OCI-LY1 (cell line): Measurements from ENCODE around the gene GSTM1.

Experiments used
- H2AFZ ChIP-seq: fragments of 200-600 bp; sonication (generic), shearing (Covaris generic); 2 replicates; pipeline ENCODE4 v1.6.0; 2014; ENCODE audit warnings: antibody characterized with exemption, mild to moderate bottlenecking, low read length
- H3F3A ChIP-seq: fragments of 200-600 bp; sonication (generic), shearing (Covaris generic); 2 replicates; pipeline ENCODE4 v1.6.0; 2014; ENCODE audit warnings: mild to moderate bottlenecking, antibody characterized with exemption, low read length, moderate library complexity; ENCODE audit not compliant: insufficient read depth
- H3K27ac ChIP-seq: fragments of 200-600 bp; sonication (generic); 2 replicates; pipeline ENCODE4 v1.5.1; 2014; ENCODE audit warnings: low read length, mixed run types, mild to moderate bottlenecking, low read depth; ENCODE audit not compliant: poor library complexity, severe bottlenecking
- H3K27me3 ChIP-seq: fragments of 200-600 bp; sonication (generic); 2 replicates; pipeline ENCODE4 v1.6.0; 2014; ENCODE audit warnings: antibody characterized with exemption, mild to moderate bottlenecking, low read length, moderate library complexity; ENCODE audit not compliant: insufficient read depth
- H3K36me3 ChIP-seq: fragments of 200-600 bp; sonication (generic); 2 replicates; pipeline ENCODE4 v1.6.1; 2014; ENCODE audit warnings: mild to moderate bottlenecking, antibody characterized with exemption, low read length, moderate library complexity, mixed read lengths; ENCODE audit not compliant: insufficient read depth
- H3K4me1 ChIP-seq: fragments of 200-600 bp; sonication (generic); 2 replicates; pipeline ENCODE4 v1.5.1; 2014; ENCODE audit warnings: mild to moderate bottlenecking, low read length, moderate library complexity; ENCODE audit not compliant: insufficient read depth, severe bottlenecking
- H3K4me2 ChIP-seq: fragments of 200-600 bp; sonication (generic), shearing (Covaris generic); 2 replicates; pipeline ENCODE4 v1.6.1; 2014; ENCODE audit warnings: low read length
- H3K4me3 ChIP-seq: fragments of 200-600 bp; sonication (generic); 2 replicates; pipeline ENCODE4 v1.5.1; 2014; ENCODE audit warnings: low read length, low read depth, mild to moderate bottlenecking, mixed read lengths; ENCODE audit not compliant: poor library complexity, severe bottlenecking
- H3K79me2 ChIP-seq: fragments of 200-600 bp; shearing (Covaris generic); 2 replicates; pipeline ENCODE4 v1.6.1; 2016; ENCODE audit warnings: mixed run types, low read length, mixed read lengths; ENCODE audit not compliant: insufficient read depth
- H3K9ac ChIP-seq: fragments of 200-600 bp; sonication (generic), shearing (Covaris generic); 2 replicates; pipeline ENCODE4 v1.6.1; 2014; ENCODE audit warnings: mild to moderate bottlenecking, low read length, mixed read lengths
- H3K9me2 ChIP-seq: fragments of 200-600 bp; sonication (generic), shearing (Covaris generic); 2 replicates; pipeline ENCODE4 v1.6.1; 2014; ENCODE audit warnings: low read depth, mild to moderate bottlenecking, low read length, mixed read lengths
- H3K9me3 ChIP-seq: fragments of 200-600 bp; shearing (Covaris generic); 2 replicates; pipeline ENCODE4 v1.6.1; 2014; ENCODE audit warnings: low read length, mixed read lengths
- H4K20me1 ChIP-seq: fragments of 200-600 bp; sonication (generic), shearing (Covaris generic); 2 replicates; pipeline ENCODE4 v1.6.0; 2016; ENCODE audit warnings: mild to moderate bottlenecking, low read length; ENCODE audit not compliant: insufficient read depth
- EZH2 ChIP-seq: fragments of 200-600 bp; sonication (generic), shearing (Covaris generic); IDR thresholded peaks from 2 replicates; pipeline ENCODE4 v1.8.0; 2017; ENCODE audit warnings: borderline replicate concordance, mixed run types, mild to moderate bottlenecking, antibody characterized with exemption, low read length, moderate library complexity, mixed read lengths
- TF ChIP-seq, protein P1 (sequence below): fragments of 200-600 bp; sonication (generic), shearing (Covaris generic); IDR thresholded peaks from 2 replicates; pipeline ENCODE4 v1.5.1; 2017; ENCODE audit warnings: mild to moderate bottlenecking, antibody characterized with exemption, low read length, moderate library complexity, mixed read lengths

The GSTM1 gene

DNA sequence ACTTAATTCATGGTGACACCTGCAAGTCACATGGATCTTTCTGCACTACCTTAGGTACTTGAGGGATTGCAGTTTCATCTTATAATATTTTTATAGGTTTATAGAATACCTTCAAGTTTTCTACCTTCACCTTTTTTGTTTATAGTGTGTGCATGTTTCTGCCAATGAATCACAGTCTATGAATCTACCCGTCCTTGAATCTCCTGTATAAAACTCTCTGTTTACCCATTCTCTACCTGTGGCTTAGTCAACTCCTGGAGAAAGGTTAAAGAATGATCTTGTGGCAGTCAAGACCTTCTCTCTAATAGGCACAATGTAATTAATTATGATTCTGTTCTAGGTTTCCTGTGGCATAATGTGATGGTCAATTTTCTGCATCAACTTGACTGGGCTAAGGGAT lies 22.9 kb upstream of the GSTM1 start:
- H3F3A ChIP-seq: no peaks in the 10 kb centered on the region
- H3K36me3 ChIP-seq: no peaks in the 10 kb centered on the region
- no peak overlapping the region for H2AFZ ChIP-seq
- no peaks in the 10 kb centered on the region for H3K9me3 ChIP-seq
- TF ChIP-seq, protein P1, sequence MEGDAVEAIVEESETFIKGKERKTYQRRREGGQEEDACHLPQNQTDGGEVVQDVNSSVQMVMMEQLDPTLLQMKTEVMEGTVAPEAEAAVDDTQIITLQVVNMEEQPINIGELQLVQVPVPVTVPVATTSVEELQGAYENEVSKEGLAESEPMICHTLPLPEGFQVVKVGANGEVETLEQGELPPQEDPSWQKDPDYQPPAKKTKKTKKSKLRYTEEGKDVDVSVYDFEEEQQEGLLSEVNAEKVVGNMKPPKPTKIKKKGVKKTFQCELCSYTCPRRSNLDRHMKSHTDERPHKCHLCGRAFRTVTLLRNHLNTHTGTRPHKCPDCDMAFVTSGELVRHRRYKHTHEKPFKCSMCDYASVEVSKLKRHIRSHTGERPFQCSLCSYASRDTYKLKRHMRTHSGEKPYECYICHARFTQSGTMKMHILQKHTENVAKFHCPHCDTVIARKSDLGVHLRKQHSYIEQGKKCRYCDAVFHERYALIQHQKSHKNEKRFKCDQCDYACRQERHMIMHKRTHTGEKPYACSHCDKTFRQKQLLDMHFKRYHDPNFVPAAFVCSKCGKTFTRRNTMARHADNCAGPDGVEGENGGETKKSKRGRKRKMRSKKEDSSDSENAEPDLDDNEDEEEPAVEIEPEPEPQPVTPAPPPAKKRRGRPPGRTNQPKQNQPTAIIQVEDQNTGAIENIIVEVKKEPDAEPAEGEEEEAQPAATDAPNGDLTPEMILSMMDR: no peak
- no peak for TF ChIP-seq EZH2
- no peak overlapping the region for H3K27ac ChIP-seq
- H3K27me3 ChIP-seq: no peaks in the 10 kb centered on the region; the same call in 1 of the 2 replicates
- no peaks in the 10 kb centered on the region for H3K79me2 ChIP-seq
- no peak overlapping the region for H3K4me3 ChIP-seq
- no peak overlapping the region for H3K9ac ChIP-seq
- peaks cover 9% of the 10 kb centered on the region for H3K4me1 ChIP-seq
- H3K4me2 ChIP-seq: no peak overlapping the region
- H4K20me1 ChIP-seq: no peaks in the 10 kb centered on the region
- H3K9me2 ChIP-seq: no peaks in the 10 kb centered on the region

DNA sequence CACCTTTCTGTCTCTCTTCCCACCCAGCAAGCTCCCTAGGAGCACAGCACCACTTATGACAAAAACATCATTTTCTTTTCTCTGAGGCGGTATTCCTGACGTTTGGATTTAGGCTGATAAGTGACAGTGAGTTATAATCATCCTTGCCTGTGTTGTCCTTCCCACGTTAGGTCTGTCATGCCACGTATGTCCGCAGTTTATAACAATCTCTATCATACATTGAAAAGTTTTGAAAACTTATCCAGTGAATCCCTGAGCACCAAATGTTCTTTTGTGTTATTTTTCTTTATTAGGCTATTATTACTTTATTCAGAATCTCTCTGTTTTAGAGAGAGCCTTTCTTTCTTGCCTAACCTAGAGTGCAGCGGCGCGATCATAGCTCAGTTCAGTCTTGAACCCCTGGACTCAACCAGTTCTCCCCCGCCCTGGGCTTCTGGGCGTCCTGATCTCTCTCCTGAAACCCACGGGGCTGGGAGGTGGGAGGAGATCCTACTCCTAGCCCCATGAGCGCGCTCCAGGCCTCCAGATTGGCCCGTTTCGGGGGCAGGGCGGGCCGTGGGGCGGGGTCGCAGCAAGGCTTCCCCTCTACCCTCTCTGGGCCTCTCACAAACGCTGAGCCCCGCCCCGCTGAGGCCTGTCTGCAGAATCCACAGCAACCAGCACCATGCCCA lies 20.0 kb upstream of the GSTM1 start, which contains the start of gene GSTM2:
TSS of gene GSTM2 (plus strand) at position 606 of the 671 bp plus-strand sequence. CDS start at position 665, 59 bp downstream.
- Histone ChIP-seq H3K27me3 (no peaks in the 10 kb centered on the region), H3K9me2 (no peaks in the 10 kb centered on the region), H3K4me2 (peak within 1 kb of the TSS; percentile 37), H2AFZ (no peak within 1 kb of the TSS), H3K9ac (no peak within 1 kb of the TSS; the same call in 1 of the 2 replicates), H3K4me1 (peaks cover 9% of the 10 kb centered on the region), H3K4me3 (peak within 1 kb of the TSS; percentile 41), H3K36me3 (no peaks in the 10 kb centered on the region), H3K79me2 (no peaks in the 10 kb centered on the region), H3K27ac (no peak within 1 kb of the TSS), H3F3A (no peaks in the 10 kb centered on the region), H3K9me3 (no peaks in the 10 kb centered on the region), H4K20me1 (no peaks in the 10 kb centered on the region)
- TF ChIP-seq EZH2: no peak
- TF ChIP-seq, protein P1: no peak

DNA sequence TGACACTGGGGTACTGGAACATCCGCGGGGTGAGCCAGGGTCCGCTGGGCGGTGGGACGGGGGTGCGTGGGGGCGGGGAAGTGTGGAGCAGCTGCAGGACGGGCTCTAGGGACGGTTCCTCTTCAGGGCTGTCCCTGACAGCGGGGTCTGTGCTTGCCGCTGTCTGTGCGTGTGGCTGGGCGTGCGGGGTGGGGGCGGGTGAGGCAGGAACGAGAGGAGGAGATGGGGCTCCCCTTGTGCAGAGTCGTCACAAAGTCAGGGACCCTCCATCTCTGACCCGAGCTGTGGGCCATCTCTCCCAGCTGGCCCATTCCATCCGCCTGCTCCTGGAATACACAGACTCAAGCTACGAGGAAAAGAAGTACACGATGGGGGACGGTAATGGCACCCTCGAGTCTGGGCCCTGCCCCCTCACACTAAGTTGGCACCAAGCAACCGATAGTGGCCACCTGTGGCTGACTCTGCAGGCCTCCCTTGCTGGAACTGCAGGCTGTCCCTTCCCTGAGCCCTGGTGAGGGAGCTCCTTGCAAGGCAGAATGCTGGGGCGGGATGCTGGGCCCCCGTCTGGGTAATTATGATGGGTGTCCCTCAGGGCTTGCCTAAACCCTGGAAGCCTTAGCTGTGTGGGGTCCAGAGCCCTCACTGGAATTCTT lies 19.4 kb upstream of the GSTM1 start:
- peak overlapping the region; percentile 41 for H3K4me3 ChIP-seq
- no peak overlapping the region for H3K27ac ChIP-seq
- TF ChIP-seq, protein P1: no peak
- no peak for TF ChIP-seq EZH2
- no peaks in the 10 kb centered on the region for H4K20me1 ChIP-seq
- peak overlapping the region; percentile 37 for H3K4me2 ChIP-seq
- no peak overlapping the region; the same call in 1 of the 2 replicates for H3K9ac ChIP-seq
- no peaks in the 10 kb centered on the region for H3K9me3 ChIP-seq
- H3K79me2 ChIP-seq: no peaks in the 10 kb centered on the region
- H3K9me2 ChIP-seq: no peaks in the 10 kb centered on the region
- no peak overlapping the region for H2AFZ ChIP-seq
- H3K36me3 ChIP-seq: no peaks in the 10 kb centered on the region
- no peaks in the 10 kb centered on the region for H3K27me3 ChIP-seq
- no peaks in the 10 kb centered on the region for H3F3A ChIP-seq
- H3K4me1 ChIP-seq: peaks cover 9% of the 10 kb centered on the region
